ENCODE data around the gene TBC1D1.

Gene TBC1D1

GRCh38 chr4:37991623-37992410 lies 100.9 kb downstream of the TBC1D1 start:
- no peak for DNase-seq (ENCODE audit: low read depth)

GRCh38 chr4:37993806-37994205 lies 102.9 kb downstream of the TBC1D1 start:
- no peak for DNase-seq (ENCODE audit: low read depth)

- DNase-seq (ENCODE audit: low read depth) = no peak
Measured at GRCh38 chr4:37994569-37994968, 103.7 kb downstream of the TBC1D1 start.

- DNase-seq (ENCODE audit: low read depth) = no peak
Measured at GRCh38 chr4:37995299-37995821, 104.5 kb downstream of the TBC1D1 start.

GRCh38 chr4:37995981-37996775 lies 105.3 kb downstream of the TBC1D1 start:
- no peak for DNase-seq (ENCODE audit: low read depth)

- no peak for DNase-seq (ENCODE audit: low read depth)
Measured at GRCh38 chr4:37998226-37998625, 107.3 kb downstream of the TBC1D1 start.

GRCh38 chr4:37999000-37999716 lies 108.3 kb downstream of the TBC1D1 start:
- DNase-seq (ENCODE audit: low read depth) = no peak

- DNase-seq (ENCODE audit: low read depth) = no peak
Measured at GRCh38 chr4:37999965-38000364, 109.1 kb downstream of the TBC1D1 start.

GRCh38 chr4:38001927-38002326 lies 111.0 kb downstream of the TBC1D1 start:
- no peak for DNase-seq (ENCODE audit: low read depth)

GRCh38 chr4:38002451-38003071 lies 111.7 kb downstream of the TBC1D1 start:
- DNase-seq (ENCODE audit: low read depth) = no peak

GRCh38 chr4:38003102-38003501 lies 112.2 kb downstream of the TBC1D1 start:
- DNase-seq (ENCODE audit: low read depth) = no peak

GRCh38 chr4:38003628-38004027 lies 112.7 kb downstream of the TBC1D1 start:
- no peak for DNase-seq (ENCODE audit: low read depth)

GRCh38 chr4:38004062-38004461 lies 113.2 kb downstream of the TBC1D1 start:
- DNase-seq (ENCODE audit: low read depth) = no peak

GRCh38 chr4:38004887-38005286 lies 114.0 kb downstream of the TBC1D1 start:
- DNase-seq (ENCODE audit: low read depth) = no peak

- DNase-seq (ENCODE audit: low read depth) = no peak
Measured at GRCh38 chr4:38005637-38006036, 114.8 kb downstream of the TBC1D1 start.

- no peak for DNase-seq (ENCODE audit: low read depth)
Measured at GRCh38 chr4:38007645-38008044, 116.8 kb downstream of the TBC1D1 start.

- DNase-seq (ENCODE audit: low read depth) = no peak
Measured at GRCh38 chr4:38008571-38009021, 117.7 kb downstream of the TBC1D1 start.

GRCh38 chr4:38009421-38009820 lies 118.5 kb downstream of the TBC1D1 start:
- DNase-seq (ENCODE audit: low read depth) = no peak

- no peak for DNase-seq (ENCODE audit: low read depth)
Measured at GRCh38 chr4:38009949-38010348, 119.1 kb downstream of the TBC1D1 start.

- no peak for DNase-seq (ENCODE audit: low read depth)
Measured at GRCh38 chr4:38011511-38012162, 120.8 kb downstream of the TBC1D1 start.
